K562 (cell line): ENCODE results near the gene SLC22A23. TPM values are rescaled to one million over a fixed set of nuclear protein-coding genes. Genes with fewer than 3 reads are reported as not detected.
A peak's percentile ranks its signal among the peaks of the same experiment; 100 is the strongest.

Experiments
- CBX1 ChIP-seq: sonication (generic); IDR thresholded peaks from 2 replicates; pipeline ENCODE4 v1.6.1; 2016; ENCODE audit warnings: antibody characterized with exemption, low read depth, mild to moderate bottlenecking
- EP400 ChIP-seq: fragments of 450-650 bp; IDR thresholded peaks from 2 replicates; pipeline ENCODE4 v1.6.1; 2017; ENCODE audit warnings: antibody characterized with exemption, mild to moderate bottlenecking, moderate library complexity
- EWSR1 ChIP-seq: fragments of 450-650 bp; IDR thresholded peaks from 2 replicates; pipeline ENCODE4 v1.6.1; 2018; ENCODE audit warnings: borderline replicate concordance, mild to moderate bottlenecking, low read depth, moderate library complexity; ENCODE audit not compliant: partially characterized antibody
- GATA2 ChIP-seq: sonication (generic); formaldehyde crosslinking; IDR thresholded peaks from 2 replicates; pipeline ENCODE4 v1.4.0; 2020; ENCODE audit warnings: mild to moderate bottlenecking, missing genetic modification reagents
- GATAD2B ChIP-seq: fragments of 450-650 bp; IDR thresholded peaks from 2 replicates; pipeline ENCODE4 v1.6.1; 2017; ENCODE audit warnings: mild to moderate bottlenecking, borderline replicate concordance
- MAFK ChIP-seq: IDR thresholded peaks from 2 replicates; pipeline ENCODE4 v1.6.1; 2011; ENCODE audit warnings: low read length, improper control_type of control experiment
- NFXL1 ChIP-seq: fragments of 450-650 bp; formaldehyde crosslinking; IDR thresholded peaks from 2 replicates; pipeline ENCODE4 v1.4.0; 2021; ENCODE audit warnings: mild to moderate bottlenecking
- OTX1 ChIP-seq: fragments of 450-650 bp; formaldehyde crosslinking; IDR thresholded peaks from 2 replicates; pipeline ENCODE4 v1.4.0; 2022; ENCODE audit warnings: mild to moderate bottlenecking
- SMARCC2 ChIP-seq: fragments of 450-650 bp; IDR thresholded peaks from 2 replicates; pipeline ENCODE4 v1.6.1; 2017; ENCODE audit warnings: antibody characterized with exemption, moderate library complexity, mild to moderate bottlenecking, low read depth
- ZKSCAN1 ChIP-seq: fragments of 150-350 bp; IDR thresholded peaks from 2 replicates; pipeline ENCODE4 v1.6.1; 2016; ENCODE audit warnings: low read depth, low read length
- ZNF318 ChIP-seq, 2 experiments: fragments of 450-650 bp; IDR thresholded peaks; 2 replicates each; pipeline ENCODE4 v1.6.1; 2016; ENCODE audit warnings: mild to moderate bottlenecking in 2 of 2, borderline replicate concordance in 1 of 2, low read depth in 1 of 2, moderate library complexity in 1 of 2
- ZSCAN32 ChIP-seq: fragments of 450-650 bp; formaldehyde crosslinking; IDR thresholded peaks from 2 replicates; pipeline ENCODE4 v1.4.0; 2020; ENCODE audit warnings: mild to moderate bottlenecking, moderate library complexity
- polyA plus RNA-seq, 8 experiments: library from polyadenylated mRNA; depleted of rRNA in 4 of 8; stranded (reverse) in 5 of 8; unstranded in 3 of 8; fragments of >200 nt; fragmentation: Nextera tagmentation in 2 of 8; fragmentation: Illumina TruSeq in 1 of 8; extraction: Ambion mirVana in 2 of 8; extraction: Trizol in 1 of 8; gene quantifications; 2 replicates each; pipeline versions ENCODE4 v1.2.1 to v1.2.3, GENCODE V29; 2011 to 2014; ENCODE audit warnings: inconsistent platforms in 1 of 8, missing spikeins in 1 of 8
- total RNA-seq, 7 experiments: library from RNA; depleted of rRNA in 6 of 7; stranded (reverse); fragments of >200 nt in 6 of 7; fragmentation: Illumina TruSeq in 2 of 7; extraction: Trizol in 2 of 7; gene quantifications; 2 replicates each; pipeline versions ENCODE4 v1.2.1 to v1.2.3, GENCODE V29; 2011 to 2021; ENCODE audit warnings: low replicate concordance in 1 of 7
- TF ChIP-seq, protein P1 (sequence below): fragments of 250-450 bp; sonication (Bioruptor Pico); IDR thresholded peaks from 2 replicates; pipeline ENCODE4 v1.8.0; 2022; ENCODE audit warnings: inconsistent platforms

Gene SLC22A23
- total and polyA plus RNA-seq, 9 of the 15 experiments (the other 6 are each of a cell fraction or from before 2014, with no cell fraction given): 0.30 to 8.7 (median 2.5) TPM

DNA sequence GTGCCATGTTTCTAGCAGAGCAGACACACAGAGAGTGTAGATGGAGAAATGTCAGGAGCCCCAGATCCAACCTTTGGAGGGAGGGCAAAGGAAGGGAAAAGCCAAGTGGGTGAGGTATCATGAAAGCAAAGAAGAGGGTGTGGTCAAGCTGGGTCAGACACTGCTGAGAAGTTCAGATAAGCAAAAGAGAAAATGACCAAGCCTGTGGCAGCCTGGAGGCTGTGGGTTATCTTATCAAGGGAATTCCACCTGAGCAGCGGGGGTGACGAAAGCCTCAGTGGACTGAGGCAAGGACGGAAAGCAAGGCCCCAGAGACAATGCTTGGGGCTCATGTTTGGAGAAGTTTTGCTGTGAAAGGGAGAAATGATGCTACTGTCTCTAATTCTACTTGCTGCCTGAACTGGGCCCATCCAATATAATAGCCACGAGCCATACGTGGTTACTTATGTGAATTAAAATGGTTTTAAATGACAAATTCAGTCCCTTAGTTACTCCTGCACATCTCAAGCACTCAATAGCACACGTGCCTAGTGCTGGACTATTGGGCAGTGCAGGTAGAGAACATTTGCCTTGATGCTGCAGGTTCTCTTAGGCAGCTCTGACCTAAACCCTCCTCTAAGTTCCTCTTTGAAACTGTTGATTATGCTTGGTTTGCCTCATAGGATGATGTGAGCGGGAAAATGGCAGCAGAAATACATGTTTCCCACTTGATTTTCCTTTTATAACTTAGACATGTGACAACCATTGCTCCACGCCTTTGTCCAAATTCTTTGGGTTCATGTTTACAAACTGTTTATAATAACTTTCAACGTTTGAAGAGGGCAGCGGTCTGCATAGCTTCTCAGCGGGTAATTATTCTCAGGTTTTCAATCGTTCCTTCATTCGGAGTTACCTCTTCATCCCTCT is 63.7 kb downstream of the SLC22A23 start (continued):
- no peak for TF ChIP-seq OTX1
- peak; percentile 85 for TF ChIP-seq ZKSCAN1
- TF ChIP-seq ZNF318 (IDR thresholded peaks at IDR 0.05; ENCODE audit: borderline replicate concordance in 1 of 2, low read depth in 1 of 2): peak in 1 of 2 experiments; percentile 95; a peak in 2 of 4 replicates
- TF ChIP-seq NFXL1 (CRISPR knock-in tag): no peak
- no peak for TF ChIP-seq CBX1
- peak; percentile 75 for TF ChIP-seq EP400
- TF ChIP-seq, protein P1, sequence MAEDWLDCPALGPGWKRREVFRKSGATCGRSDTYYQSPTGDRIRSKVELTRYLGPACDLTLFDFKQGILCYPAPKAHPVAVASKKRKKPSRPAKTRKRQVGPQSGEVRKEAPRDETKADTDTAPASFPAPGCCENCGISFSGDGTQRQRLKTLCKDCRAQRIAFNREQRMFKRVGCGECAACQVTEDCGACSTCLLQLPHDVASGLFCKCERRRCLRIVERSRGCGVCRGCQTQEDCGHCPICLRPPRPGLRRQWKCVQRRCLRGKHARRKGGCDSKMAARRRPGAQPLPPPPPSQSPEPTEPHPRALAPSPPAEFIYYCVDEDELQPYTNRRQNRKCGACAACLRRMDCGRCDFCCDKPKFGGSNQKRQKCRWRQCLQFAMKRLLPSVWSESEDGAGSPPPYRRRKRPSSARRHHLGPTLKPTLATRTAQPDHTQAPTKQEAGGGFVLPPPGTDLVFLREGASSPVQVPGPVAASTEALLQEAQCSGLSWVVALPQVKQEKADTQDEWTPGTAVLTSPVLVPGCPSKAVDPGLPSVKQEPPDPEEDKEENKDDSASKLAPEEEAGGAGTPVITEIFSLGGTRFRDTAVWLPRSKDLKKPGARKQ: no peak
- TF ChIP-seq EWSR1: no peak
- peak; percentile 98 for TF ChIP-seq GATA2 (CRISPR knock-in tag)
- TF ChIP-seq GATAD2B: peak; percentile 98
- TF ChIP-seq ZSCAN32: peak; percentile 29; the same call in 1 of the 2 replicates
- TF ChIP-seq MAFK: 0 out of 2 replicates have a peak, but pooled peaks have one; percentile 34
- peak; percentile 100 for TF ChIP-seq SMARCC2
